BJ (cell line): Measurements from ENCODE around the gene OSBP. TPM values are rescaled to one million over a fixed set of nuclear protein-coding genes. Genes with fewer than 3 reads are reported as not detected.

Experiments used
- CTCF ChIA-PET: fragments of 350-600 bp; formaldehyde crosslinking; extraction: SDS; loops from one replicate; lab custom pipeline; 2021; ENCODE audit warnings: antibody characterized with exemption, inconsistent platforms; lab: Yijun Ruan, JAX
- POLR2A ChIA-PET: fragments of 300-600 bp; sonication (Branson Sonifier 250); formaldehyde crosslinking; extraction: SDS; loops from one replicate; lab custom pipeline; 2021; ENCODE audit warnings: antibody characterized with exemption; lab: Charles Lee
- DNase-seq: peaks from one replicate; pipeline ENCODE4 v3.0.0-alpha.2; 2011; ENCODE audit warnings: low read depth
- H3K27me3 ChIP-seq: 2 replicates; pipeline ENCODE4 v1.6.0; 2011; ENCODE audit warnings: low read length; ENCODE audit not compliant: control insufficient read depth, insufficient read depth
- H3K36me3 ChIP-seq: 2 replicates; pipeline ENCODE4 v1.5.1; 2011; ENCODE audit warnings: low read length; ENCODE audit not compliant: control insufficient read depth, insufficient read depth
- H3K4me3 ChIP-seq: 2 replicates; pipeline ENCODE4 v1.5.1; 2011; ENCODE audit warnings: low read depth, mild to moderate bottlenecking, control low read depth, low read length
- polyA plus RNA-seq: library from polyadenylated mRNA; depleted of rRNA; stranded (reverse); fragments of >200 nt; gene quantifications from 2 replicates; pipeline ENCODE4 v1.2.3, GENCODE V29; 2011
- TF ChIP-seq, protein P1 (sequence below): IDR thresholded peaks from 2 replicates; pipeline ENCODE4 v1.5.1; 2011; ENCODE audit warnings: low read depth, mild to moderate bottlenecking, control low read depth, inconsistent platforms, low read length, moderate library complexity; ENCODE audit not compliant: insufficient read depth

Gene OSBP
- polyA plus RNA-seq, 1 experiment: 10.0 TPM

GRCh38 chr11:59556917-59557348, 58.6 kb downstream of the OSBP start:
- TF ChIP-seq, protein P1, sequence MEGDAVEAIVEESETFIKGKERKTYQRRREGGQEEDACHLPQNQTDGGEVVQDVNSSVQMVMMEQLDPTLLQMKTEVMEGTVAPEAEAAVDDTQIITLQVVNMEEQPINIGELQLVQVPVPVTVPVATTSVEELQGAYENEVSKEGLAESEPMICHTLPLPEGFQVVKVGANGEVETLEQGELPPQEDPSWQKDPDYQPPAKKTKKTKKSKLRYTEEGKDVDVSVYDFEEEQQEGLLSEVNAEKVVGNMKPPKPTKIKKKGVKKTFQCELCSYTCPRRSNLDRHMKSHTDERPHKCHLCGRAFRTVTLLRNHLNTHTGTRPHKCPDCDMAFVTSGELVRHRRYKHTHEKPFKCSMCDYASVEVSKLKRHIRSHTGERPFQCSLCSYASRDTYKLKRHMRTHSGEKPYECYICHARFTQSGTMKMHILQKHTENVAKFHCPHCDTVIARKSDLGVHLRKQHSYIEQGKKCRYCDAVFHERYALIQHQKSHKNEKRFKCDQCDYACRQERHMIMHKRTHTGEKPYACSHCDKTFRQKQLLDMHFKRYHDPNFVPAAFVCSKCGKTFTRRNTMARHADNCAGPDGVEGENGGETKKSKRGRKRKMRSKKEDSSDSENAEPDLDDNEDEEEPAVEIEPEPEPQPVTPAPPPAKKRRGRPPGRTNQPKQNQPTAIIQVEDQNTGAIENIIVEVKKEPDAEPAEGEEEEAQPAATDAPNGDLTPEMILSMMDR: no peak
- no peak for DNase-seq
- Histone ChIP-seq H3K36me3 (no peaks in the 10 kb centered on the region), H3K27me3 (no peaks in the 10 kb centered on the region), H3K4me3 (peak overlapping the region; percentile 7; the same call in 1 of the 2 replicates)
- ChIA-PET CTCF (no interaction called here), POLR2A (interaction anchor here (0.6 to 1.3 kb wide), 2 partner anchors 9 to 253 kb away, joined by 3 to 4 read pairs; no protein-coding TSS in a partner anchor)

DNA sequence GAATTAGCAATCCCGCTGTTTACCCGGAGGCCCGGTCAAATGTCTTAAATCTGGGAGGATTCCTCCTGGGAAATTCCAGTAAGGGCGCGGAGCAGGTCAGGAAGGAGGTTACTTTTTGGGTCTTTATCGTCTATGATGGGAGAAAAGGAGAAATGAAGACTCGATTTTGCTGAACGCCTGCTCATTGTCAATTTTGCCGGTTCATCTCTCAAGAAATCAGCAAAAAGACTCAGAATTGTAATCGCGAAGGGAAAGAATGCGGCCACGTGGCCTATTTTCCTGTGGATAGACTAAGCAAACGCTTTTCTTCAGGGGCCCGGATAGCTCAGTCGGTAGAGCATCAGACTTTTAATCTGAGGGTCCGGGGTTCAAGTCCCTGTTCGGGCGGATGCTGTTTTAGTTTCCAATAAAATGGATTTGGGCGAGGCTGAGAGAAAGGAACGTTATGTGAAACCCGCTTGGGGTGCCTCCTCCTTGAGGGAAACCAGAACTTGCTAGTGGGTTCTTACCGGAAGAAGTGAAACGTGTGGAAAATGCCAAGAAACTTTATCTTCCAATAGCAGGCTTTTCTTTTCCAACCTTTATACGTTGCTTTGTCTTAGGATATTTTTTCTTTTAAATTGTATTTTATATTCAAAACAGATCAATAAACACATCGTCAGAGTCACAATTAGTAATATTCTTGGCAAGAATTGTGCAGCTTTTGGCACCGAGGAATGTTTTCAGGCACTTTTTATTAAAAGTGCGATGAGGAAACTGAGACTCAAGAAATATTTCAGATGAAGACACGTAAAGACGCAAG, 59.3 kb downstream of the OSBP start:
- Histone ChIP-seq H3K27me3 (no peaks in the 10 kb centered on the region), H3K36me3 (no peaks in the 10 kb centered on the region), H3K4me3 (peak overlapping the region; percentile 33)
- DNase-seq: no peak
- ChIA-PET POLR2A (interaction anchor here (1.3 kb wide), 1 partner anchor 10 kb away, joined by 4 read pairs; no protein-coding TSS in a partner anchor), CTCF (no interaction called here)
- TF ChIP-seq, protein P1: no peak

GRCh38 chr11:59555601-59556114, 59.9 kb downstream of the OSBP start:
- Histone ChIP-seq H3K27me3 (no peaks in the 10 kb centered on the region), H3K36me3 (no peaks in the 10 kb centered on the region), H3K4me3 (peak overlapping the region; percentile 33)
- CTCF ChIA-PET: no interaction called here
- DNase-seq: no peak
- POLR2A ChIA-PET: no interaction called here
- TF ChIP-seq, protein P1: no peak

- no peaks in the 10 kb centered on the region for H3K27me3 ChIP-seq
- H3K36me3 ChIP-seq: no peaks in the 10 kb centered on the region
- POLR2A ChIA-PET: no interaction called here
- no peak for DNase-seq
- TF ChIP-seq, protein P1: no peak
- CTCF ChIA-PET: no interaction called here
- no peak overlapping the region for H3K4me3 ChIP-seq
Measured at GRCh38 chr11:59553323-59553722, 62.3 kb downstream of the OSBP start.

DNA sequence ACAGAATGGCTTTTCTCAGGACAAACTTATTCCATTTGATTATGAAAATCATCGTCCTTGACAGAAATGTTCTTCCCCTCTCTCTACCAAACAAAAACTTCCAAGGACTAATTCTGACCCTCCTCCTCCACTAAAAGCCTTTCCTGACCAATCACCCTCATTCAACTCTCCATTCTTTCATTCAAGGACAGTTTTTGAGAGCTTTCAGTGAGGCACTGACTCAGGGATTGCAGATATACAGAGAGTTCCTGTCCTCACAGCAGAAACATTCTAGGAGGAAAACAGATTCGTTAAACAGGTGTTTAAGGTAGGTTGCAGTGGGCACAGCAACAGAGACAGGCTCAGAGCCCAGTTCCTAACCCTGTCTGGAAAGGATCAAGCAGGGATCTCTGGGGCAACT, 62.7 kb downstream of the OSBP start:
- ChIA-PET CTCF (interaction anchor here (1.4 kb wide), 1 partner anchor 8 kb away, joined by 4 read pairs; no protein-coding TSS in a partner anchor), POLR2A (no interaction called here)
- no peak for DNase-seq
- H3K36me3 ChIP-seq: no peaks in the 10 kb centered on the region
- no peak overlapping the region for H3K4me3 ChIP-seq
- H3K27me3 ChIP-seq: no peaks in the 10 kb centered on the region
- TF ChIP-seq, protein P1: no peak
